ENCODE results near the gene ADAM12.
"Not testable (repeated sequence)": the region's sequence is repeated elsewhere in the genome, so short reads cannot be mapped to it uniquely, and the experiment has no call there.

Gene ADAM12

GRCh38 chr10:126405239-126405775 is 17.0 kb upstream of the ADAM12 start:
- DNase-seq = no peak

DNA sequence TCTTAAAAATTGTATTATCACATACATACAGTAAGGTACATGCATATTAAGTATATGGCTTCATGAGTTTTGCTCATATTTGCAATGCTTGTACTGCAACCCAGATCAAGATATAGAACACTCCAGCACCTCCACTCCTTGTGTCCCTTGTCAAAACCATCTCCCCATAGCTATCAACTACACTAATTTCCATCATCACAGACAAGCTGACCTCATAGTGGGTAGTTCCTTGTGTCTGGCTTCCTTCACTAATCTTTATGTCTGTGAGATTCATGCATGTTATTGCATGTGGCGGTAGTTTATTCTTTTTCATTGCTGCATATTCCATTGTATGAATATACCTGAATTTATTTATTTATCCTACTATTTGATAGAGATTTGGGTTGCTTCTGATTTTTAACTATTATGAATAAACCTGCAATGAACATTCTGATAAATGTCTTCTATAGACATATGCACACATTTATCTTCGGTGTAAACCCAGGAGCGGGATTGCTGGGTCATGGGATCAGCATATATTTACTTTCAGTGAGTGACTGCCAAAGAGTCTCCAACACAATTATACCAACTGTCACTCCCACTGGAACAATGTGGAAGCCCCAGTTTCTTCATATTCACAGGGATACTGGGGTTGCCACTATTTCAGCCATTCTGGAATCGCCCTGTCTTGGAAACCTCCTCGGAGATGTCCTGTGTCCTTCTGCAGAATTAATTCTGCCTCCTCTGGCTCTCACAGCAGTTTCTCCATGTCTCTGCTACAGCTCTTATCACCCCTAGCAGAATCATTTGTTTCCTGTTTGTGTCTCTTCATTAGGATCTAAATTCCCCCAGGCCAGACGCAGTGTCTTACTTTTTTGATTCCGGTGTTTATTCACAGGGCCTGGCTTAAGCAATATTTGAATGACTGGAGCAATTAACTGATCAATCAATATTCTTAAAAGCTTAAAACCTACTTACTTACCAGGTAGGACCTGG is 14.7 kb upstream of the ADAM12 start:
- DNase-seq = no peak

DNA sequence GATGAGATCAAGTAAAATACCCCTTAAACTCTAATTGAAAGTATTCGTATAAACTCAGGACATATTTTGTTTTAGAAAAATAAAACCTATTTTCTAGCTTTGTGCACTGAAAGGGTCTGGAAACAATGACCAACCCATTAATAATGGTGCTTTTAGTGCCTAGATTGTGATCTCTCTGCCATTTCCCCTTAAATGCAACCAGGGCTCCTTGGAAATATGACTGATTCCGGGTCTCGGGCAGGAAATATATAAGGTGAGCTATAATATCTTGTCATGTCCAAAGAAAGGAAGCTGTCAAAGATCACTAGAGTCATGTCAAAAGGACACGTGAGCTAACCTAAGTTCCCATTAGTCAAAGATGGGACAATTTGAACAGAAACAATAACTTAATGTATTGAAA is 12.4 kb upstream of the ADAM12 start:
- no peak for DNase-seq

- DNase-seq = no peak
Observed at GRCh38 chr10:126398924-126399323, 10.6 kb upstream of the ADAM12 start.

DNA sequence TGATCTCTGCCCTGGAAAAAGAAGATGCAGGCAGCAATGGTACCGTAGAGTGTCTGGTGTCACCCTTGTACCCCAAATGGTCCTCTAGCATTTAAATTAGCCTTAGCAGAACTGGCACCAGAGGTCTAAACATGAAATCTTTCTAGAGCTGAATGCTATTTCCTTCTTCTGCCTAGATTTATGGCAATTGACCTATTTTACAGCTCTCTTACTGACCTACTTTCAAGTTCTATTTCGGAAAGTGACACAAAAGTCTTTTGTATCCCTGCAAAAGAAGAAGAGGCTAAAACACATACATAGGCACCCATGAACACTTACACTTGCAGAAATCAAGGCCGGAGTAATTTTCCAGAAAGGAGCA is 10.1 kb upstream of the ADAM12 start:
- DNase-seq = no peak

DNA sequence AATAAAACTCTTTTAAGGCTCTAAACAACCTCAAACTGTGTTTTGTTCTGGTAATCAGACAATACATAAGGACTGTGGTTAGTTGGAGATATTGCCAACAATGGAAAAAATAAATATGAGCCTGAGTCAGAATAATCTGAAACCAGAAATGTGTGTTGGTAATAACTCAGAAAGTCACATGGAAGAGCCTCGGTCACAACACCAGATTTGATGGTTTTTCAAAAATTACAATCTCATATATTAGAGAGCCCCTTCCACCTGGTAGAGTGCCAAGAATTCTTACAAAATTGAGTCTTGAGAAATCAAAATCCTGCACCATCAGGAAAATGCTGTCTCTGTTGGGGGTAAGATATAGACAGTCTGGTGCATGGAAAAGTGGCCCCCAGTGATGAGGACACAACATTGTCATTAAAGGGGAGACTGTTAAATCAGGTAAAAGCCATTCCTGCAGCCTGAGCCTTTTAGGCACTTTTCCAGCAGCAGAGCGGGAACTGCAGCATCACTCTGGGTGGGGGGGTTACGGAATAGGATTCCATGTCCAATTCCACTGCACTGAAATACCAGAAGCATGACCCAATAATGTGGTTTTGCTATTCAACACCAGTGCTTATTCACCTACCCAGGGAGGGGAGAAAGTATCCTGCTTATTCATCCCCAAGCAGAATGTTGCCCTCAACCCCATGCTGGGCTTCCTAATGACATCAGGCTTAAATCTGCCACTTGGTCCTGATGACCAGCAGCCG is 9.5 kb upstream of the ADAM12 start:
- DNase-seq = no peak

DNA sequence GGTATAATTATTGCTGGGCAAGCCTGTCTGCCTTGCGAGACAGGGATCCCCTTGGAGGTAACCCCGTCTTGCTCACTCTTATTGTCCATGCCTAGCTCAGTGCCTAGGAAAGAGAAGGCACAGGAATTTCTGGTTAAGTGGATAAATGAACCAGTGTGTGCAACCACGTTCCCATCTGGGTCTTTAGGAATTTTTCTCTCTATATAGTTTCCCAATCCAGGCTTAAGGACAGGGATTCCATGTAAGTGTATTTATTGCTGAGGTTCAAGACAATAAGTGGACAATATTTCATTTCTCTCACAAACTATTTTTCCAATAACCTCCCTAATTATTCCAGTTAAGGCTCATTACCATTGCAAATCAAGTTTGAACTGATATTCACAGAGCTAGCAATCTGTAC is 8.9 kb upstream of the ADAM12 start:
- DNase-seq = no peak

DNA sequence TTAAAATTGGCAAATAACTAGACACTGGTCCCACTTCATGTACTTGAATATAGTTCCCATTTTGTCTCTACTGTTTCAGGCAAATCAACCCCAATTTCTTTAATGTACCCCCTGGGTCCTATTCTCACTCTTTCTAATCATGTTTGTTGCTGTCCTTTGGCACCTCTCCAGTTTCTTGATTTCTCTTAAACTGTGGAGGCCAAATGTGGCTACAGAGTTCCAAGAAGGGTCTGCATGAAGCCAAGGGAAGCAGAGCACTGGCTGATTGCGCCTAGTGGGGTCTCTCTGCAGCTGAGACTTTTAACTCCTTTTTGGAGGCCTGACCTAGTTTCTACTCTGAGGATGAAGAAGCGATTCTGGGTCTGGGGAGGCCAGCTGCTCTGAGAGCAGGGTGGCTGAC is 6.7 kb upstream of the ADAM12 start:
- no peak for DNase-seq

DNA sequence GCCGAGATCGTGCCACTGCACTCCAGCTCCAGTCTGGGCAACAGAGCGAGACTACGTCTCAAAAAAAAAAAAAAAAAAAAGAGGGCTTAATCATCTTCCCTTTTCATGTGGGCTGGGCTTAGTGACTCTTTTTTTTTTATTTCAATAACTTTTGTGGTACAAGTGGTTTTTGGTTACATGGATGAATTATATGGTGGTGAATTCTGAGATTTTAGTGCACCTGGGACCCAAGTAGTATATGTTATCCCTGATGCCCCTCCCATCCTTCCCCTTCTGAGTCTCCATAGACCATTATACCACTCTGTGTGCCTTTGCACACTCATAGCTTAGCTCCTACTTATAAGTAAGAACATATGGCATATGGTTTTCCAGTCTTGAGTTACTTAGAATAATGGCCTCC is 4.8 kb upstream of the ADAM12 start:
- no peak for DNase-seq

DNA sequence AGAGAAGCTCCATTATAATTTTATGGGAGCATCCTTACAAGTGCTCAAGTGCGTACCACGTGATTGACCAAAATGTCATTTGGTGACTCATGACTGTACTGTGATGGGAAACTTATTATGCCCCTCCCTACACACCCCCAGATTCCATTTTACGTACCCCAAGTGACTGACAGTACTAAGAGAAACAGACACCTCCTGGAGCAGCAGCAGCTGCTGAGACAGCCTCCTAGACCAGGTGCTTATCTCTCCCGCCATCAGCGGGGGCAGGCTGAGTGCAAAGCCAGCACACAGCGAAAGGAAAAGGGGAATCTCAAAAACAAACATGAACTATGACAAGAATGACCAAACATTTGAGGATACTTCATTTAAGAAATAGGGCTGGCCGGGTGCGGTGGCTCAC is 4.2 kb upstream of the ADAM12 start:
- DNase-seq = no peak

DNA sequence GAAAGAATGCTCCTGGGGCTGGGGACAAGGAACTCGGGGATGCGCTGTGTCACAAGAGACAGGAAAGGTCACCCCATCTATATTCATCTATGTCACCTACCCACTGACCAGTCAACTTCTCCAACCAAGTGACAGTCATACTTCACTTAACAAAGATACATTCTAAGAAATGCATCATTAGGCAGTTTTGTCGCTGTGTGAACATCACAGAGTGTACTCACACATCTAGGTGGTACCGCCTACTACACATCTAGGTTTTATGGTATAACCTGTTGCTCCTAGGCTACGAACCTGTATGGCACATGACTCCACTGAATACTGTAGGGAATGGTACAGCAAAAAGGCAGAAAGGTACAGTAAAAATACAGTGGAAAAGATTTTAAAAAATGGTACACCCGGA is 3.8 kb upstream of the ADAM12 start:
- DNase-seq = no peak

- no peak for DNase-seq
Observed at GRCh38 chr10:126391192-126391885, 3.1 kb upstream of the ADAM12 start.

DNA sequence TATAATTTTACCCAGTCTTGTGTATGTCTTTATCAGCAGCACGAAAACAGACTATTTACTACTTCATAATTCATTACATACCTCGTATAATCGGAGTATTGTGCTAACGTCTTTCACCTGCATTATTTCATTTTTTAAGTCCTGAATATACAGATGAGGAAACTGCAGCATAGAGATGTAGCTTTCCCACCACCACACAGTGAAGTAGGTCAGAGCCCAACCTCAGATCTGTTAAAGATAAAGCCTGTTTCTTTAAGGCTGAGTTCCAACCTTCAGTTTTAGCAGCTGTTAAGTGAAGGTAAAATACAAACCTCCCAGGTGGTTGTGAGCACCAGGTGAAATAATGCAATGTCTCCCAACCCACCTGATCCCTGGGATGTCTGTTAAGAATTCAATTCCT is 2.0 kb upstream of the ADAM12 start:
- DNase-seq = peak in 1 of 5 experiments; percentile 45

DNA sequence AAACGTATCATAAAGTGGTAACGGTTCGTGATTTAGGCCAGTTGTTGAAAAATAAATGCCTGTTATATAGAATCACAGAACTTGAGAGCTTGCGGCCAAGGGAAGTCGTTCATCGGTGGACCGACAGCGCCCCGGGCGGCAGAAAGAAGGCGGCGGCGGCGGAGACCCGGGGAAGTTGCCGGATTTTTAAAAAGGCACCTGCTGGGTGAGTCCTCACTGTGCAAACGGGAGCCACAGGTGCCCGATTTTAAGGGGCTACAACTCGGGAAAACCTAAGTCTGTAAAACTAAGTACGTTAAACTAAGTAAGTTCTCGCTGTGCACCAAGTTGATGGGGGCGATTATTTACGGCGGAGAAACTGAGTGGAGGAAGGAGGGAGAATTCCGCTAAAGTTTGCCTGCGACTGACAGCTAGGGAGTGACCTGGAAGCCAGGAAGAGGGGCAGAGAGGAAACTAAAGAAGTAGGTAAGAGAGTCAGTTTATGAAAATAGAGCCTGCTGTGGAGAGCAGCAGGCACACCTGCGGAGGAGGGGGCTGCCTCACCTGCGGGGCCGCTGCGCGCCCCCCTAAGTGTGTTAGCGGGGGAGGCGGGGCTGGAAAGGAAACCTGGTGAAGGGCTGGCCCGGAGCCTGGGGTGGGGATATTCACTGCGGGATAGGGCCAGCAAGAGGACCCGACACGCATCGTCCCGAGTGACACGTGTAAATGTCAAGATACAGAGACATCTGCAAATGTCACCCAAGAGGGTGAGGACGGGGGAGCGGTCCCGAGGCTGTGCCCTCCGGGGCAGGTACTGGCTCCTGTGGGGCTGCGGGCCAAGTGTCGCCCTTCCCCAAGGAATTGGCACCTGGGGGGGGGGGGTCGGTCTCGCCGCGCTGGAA is 996 bp downstream of the ADAM12 start:
- DNase-seq = peak in 4 of 5 experiments; percentile 10 to 53 (median 40)

DNA sequence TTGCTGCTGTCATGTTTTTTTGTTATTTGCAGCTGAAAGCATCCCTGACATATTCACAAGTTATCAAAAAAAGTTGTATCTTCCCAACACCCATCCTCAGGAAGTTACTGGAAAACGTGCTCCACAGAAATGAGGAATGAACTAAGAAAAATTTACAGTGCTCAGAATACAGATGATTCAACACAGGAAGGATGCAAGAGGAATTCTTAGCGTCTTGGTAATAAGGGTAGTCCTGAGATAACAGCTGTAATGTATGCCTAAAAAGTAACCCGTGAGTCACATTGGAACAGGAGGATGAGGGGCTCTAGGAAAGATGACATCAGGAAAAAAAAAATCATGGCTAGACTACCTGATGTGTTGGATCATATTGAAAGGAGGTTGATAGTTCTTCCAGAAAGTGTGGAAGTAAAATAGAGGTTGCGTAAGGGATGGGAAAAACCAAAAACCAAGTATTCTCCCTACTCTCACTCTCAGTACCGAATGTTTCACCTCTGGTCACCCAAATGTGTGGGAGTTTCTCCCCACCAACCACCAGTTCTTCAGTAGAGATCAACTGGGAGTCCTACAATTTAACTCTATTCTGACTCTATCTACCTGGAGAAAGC is 3.9 kb downstream of the ADAM12 start:
- DNase-seq = no peak

DNA sequence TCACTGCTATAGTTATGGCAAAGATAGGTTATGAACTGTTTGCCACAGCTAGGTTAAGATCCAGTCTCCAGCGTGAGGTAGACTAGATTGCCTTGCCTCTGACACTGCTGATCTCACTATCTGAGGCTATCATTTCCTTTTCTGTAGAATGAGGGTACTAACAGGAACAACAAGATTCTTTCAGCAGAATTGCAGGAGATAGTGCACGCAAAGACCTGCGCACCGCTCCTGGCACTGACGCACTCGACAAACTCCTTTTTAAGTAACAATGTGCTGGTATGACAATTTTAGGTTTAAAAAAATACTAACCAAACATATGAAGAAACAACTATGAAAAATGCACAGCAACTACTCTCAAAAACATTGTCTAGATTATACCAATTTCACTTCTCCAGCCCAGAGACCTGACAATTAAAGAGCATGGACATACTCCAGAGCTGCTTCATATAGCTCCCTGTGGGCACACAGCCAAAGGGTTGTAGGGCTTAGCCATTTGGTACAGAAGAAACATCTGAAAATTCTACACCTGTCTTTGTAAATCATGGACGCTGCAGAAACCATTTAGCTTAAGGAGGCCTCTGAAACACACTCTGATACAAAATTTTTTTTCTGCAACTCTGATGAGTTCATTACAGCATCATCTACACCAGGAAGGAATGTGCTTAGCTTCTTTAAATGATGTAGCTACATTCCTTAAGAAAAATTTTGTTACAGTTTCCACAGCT is 7.8 kb downstream of the ADAM12 start:
- DNase-seq = no peak

- not testable (repeated sequence) for DNase-seq
Observed at GRCh38 chr10:126379166-126379565, 9.1 kb downstream of the ADAM12 start.

- DNase-seq = no peak
Observed at GRCh38 chr10:126376956-126377355, 11.3 kb downstream of the ADAM12 start.

DNA sequence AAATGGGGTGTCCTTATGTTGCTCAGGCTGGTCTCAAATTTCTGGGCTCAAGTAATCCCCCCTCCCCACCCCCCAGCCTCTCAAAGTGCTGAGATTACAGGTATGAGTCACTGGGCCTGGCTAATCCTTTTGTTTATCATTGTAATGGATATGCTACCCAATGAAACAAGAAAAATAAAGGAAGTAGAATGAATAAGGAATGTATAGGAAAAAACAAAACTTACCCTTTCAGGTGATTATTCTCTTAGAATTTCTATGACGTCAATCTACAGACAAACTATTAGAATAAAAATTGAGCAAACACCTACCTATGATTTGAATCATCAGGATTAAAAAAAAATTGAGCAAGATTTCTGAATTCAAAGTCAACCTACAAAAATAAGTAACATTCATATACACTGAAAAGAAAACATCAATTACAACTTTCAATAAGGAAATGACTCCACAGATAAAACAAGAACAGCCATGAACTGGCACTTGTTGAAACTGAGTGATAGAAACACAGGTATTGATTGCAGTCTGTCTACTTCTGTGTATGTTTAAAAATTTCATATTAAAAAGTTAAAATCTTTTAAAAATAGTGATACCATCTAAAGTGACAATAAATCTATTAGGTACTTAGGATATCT is 12.2 kb downstream of the ADAM12 start:
- no peak for DNase-seq

DNA sequence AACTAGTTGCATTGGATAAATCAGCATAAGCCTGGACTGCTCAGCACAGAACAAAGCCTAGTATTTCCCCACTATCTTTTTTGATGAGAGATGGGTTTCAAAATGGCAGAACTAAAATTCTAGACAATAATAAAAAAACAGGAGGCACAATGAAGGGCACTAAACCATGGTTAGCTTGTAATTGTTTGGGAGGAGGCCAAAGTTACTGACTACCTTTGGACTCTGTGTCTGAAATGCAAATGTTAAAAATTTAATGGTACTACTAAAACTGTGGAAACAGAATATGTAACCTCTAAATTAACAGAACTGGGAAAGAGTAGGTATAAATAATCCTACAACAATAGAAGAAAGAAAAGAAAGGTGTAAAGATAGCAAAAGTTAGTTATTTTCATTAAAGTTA is 13.0 kb downstream of the ADAM12 start:
- DNase-seq = no peak
